Measurements from ENCODE around the gene IFNB1.

The IFNB1 gene

DNA sequence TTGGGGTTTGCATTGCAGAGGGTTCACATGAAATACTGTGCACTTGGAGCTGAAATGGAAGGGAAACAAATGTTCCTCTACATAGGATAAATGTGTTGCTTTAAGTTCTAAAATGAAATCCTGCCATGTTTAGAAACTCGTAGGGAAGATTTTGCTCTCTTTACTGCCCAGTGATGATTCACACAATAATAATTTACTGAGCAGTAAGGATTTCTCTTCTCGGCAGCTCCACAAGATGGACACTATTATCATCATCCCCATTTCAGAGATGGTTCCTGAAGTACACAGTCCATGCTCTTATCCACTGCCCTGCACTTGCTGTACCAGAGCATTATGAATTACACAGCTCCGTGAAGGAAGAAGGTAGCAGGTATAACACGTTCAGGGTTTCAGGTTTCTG is 50.4 kb downstream of the IFNB1 start:
- TF ChIP-seq, protein P1, sequence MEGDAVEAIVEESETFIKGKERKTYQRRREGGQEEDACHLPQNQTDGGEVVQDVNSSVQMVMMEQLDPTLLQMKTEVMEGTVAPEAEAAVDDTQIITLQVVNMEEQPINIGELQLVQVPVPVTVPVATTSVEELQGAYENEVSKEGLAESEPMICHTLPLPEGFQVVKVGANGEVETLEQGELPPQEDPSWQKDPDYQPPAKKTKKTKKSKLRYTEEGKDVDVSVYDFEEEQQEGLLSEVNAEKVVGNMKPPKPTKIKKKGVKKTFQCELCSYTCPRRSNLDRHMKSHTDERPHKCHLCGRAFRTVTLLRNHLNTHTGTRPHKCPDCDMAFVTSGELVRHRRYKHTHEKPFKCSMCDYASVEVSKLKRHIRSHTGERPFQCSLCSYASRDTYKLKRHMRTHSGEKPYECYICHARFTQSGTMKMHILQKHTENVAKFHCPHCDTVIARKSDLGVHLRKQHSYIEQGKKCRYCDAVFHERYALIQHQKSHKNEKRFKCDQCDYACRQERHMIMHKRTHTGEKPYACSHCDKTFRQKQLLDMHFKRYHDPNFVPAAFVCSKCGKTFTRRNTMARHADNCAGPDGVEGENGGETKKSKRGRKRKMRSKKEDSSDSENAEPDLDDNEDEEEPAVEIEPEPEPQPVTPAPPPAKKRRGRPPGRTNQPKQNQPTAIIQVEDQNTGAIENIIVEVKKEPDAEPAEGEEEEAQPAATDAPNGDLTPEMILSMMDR (conservative IDR thresholded peaks at IDR 0.05; ENCODE audit: low read depth, low read length) = no peak
- no peak overlapping the region for H2AFZ ChIP-seq (ENCODE audit: low read depth)
- no peak overlapping the region for H3K4me2 ChIP-seq

More for the DNA sequence above, 50.4 kb downstream of the IFNB1 start:
- Histone ChIP-seq H3K27me3 (ENCODE audit: insufficient read depth, low read depth) (no peaks in the 10 kb centered on the region), H3K4me1 (ENCODE audit: low read depth, poor library complexity, severe bottlenecking) (no peaks in the 10 kb centered on the region), H3K27ac (no peak overlapping the region), H3K36me3 (ENCODE audit: insufficient read depth) (no peaks in the 10 kb centered on the region), H4K20me1 (ENCODE audit: insufficient read depth) (no peaks in the 10 kb centered on the region), H3K9ac (no peak overlapping the region), H3K4me3 (IDR thresholded peaks at IDR 0.05; ENCODE audit: insufficient read depth, low read depth, low read length) (no peak overlapping the region), H3K79me2 (ENCODE audit: insufficient read depth, low read depth) (no peaks in the 10 kb centered on the region)

All from KMS-11 (cell line).